Uterus (tissue), 4 donors: ENCODE measurements around the gene GJD2. TPM values are rescaled to one million over a fixed set of nuclear protein-coding genes. Genes with fewer than 3 reads are reported as not detected.

Experiments used
- DNase-seq, 2 donors: peaks; one replicate each; pipeline ENCODE4 v3.0.0-alpha.2; 2019 to 2020
- H3K27ac ChIP-seq, 2 donors: fragments of 200-600 bp; sonication (generic); 1 replicate in 1 of 2; 2 replicates in 1 of 2; pipeline ENCODE4 v1.5.1; 2016 to 2018
- H3K27me3 ChIP-seq, 2 donors: fragments of 200-600 bp; sonication (generic); one replicate each; pipeline ENCODE4 v1.5.1; 2018 to 2019; ENCODE audit warnings: control low read depth in 1 of 2
- H3K36me3 ChIP-seq, 2 donors: fragments of 200-600 bp; sonication (generic); one replicate each; pipeline ENCODE4 v1.5.1; 2019; ENCODE audit warnings: control low read depth in 1 of 2
- H3K4me1 ChIP-seq, 2 donors: fragments of 200-600 bp; sonication (generic); one replicate each; pipeline ENCODE4 v1.5.1; 2018 to 2019; ENCODE audit warnings: control low read depth in 1 of 2
- H3K4me3 ChIP-seq, 2 donors: fragments of 200-600 bp; sonication (generic); 1 replicate in 1 of 2; 2 replicates in 1 of 2; pipeline ENCODE4 v1.5.1; 2018 to 2019; ENCODE audit warnings: mild to moderate bottlenecking in 1 of 2
- H3K9me3 ChIP-seq, 2 donors: fragments of 200-600 bp; sonication (generic); one replicate each; pipeline ENCODE4 v1.5.1; 2019; ENCODE audit warnings: control low read depth in 1 of 2
- CTCF ChIP-seq, 4 experiments: fragments of 200-600 bp in 2 of 4; fragments of 450-650 bp in 2 of 4; sonication (generic) in 2 of 4; IDR thresholded peaks; one replicate each; pipeline ENCODE4 v1.5.1; 2016 to 2019; ENCODE audit warnings: antibody characterized with exemption in 4 of 4, mild to moderate bottlenecking in 2 of 4, moderate library complexity in 1 of 4
- POLR2A ChIP-seq, 2 donors: fragments of 450-650 bp; IDR thresholded peaks; one replicate each; pipeline ENCODE4 v1.6.1; 2016; ENCODE audit warnings: antibody characterized with exemption in 2 of 2, mild to moderate bottlenecking in 1 of 2, moderate library complexity in 1 of 2
- intact Hi-C: fragments of 100-400 bp; cut with DNase I; formaldehyde crosslinking; loops from one replicate; pipeline ENCODE4 v1.15.1; 2023; ENCODE audit warnings: low total_unique reads
- total RNA-seq, 4 donors: library from RNA; depleted of rRNA in 3 of 4; stranded (reverse); fragments of >200 nt in 3 of 4; gene quantifications; one replicate each; pipeline versions ENCODE4 v1.1.0 to v1.2.4, GENCODE V29; 2014 to 2023
- donor health status: DM: yes; HTN: yes; CAD: no.

The GJD2 gene
- total RNA-seq, 4 donors from 2014 or later, result 0.14 TPM; not detected in 3

- Histone ChIP-seq H3K4me3 (no peak overlapping the region), H3K27ac (no peak overlapping the region), H3K4me1 (no peaks in the 10 kb centered on the region), H3K9me3 (no peaks in the 10 kb centered on the region), H3K36me3 (no peaks in the 10 kb centered on the region), H3K27me3 (no peaks in the 10 kb centered on the region)
- no peak for DNase-seq
- intact Hi-C loops, result no loop called here
- TF ChIP-seq POLR2A (IDR thresholded peaks at IDR 0.05), result no peak
- no peak for TF ChIP-seq CTCF (IDR thresholded peaks at IDR 0.05)
Measured at GRCh38 chr15:34793901-34794300, 39.1 kb upstream of the GJD2 start.

- no peak for TF ChIP-seq CTCF (IDR thresholded peaks at IDR 0.05)
- TF ChIP-seq POLR2A (IDR thresholded peaks at IDR 0.05), result no peak
Measured at GRCh38 chr15:34793071-34793470, 38.3 kb upstream of the GJD2 start.

GRCh38 chr15:34791701-34792100 lies 36.9 kb upstream of the GJD2 start:
- TF ChIP-seq CTCF (IDR thresholded peaks at IDR 0.05), result no peak
- no peak for TF ChIP-seq POLR2A (IDR thresholded peaks at IDR 0.05)
- Histone ChIP-seq H3K27me3 (no peaks in the 10 kb centered on the region), H3K9me3 (no peaks in the 10 kb centered on the region), H3K27ac (no peak overlapping the region), H3K4me3 (no peak overlapping the region), H3K36me3 (no peaks in the 10 kb centered on the region), H3K4me1 (no peaks in the 10 kb centered on the region)
- no peak for DNase-seq
- intact Hi-C loops, result no loop called here

More at GRCh38 chr15:34793071-34793470, 38.3 kb upstream of the GJD2 start:
- Histone ChIP-seq H3K27me3 (no peaks in the 10 kb centered on the region), H3K4me3 (no peak overlapping the region), H3K4me1 (no peaks in the 10 kb centered on the region), H3K36me3 (no peaks in the 10 kb centered on the region), H3K9me3 (no peaks in the 10 kb centered on the region), H3K27ac (no peak overlapping the region)
- intact Hi-C loops, result no loop called here
- no peak for DNase-seq

GRCh38 chr15:34790121-34790520 lies 35.3 kb upstream of the GJD2 start:
- Histone ChIP-seq H3K36me3 (no peaks in the 10 kb centered on the region), H3K9me3 (no peaks in the 10 kb centered on the region), H3K4me3 (no peak overlapping the region), H3K27me3 (no peaks in the 10 kb centered on the region), H3K4me1 (no peaks in the 10 kb centered on the region), H3K27ac (no peak overlapping the region)
- TF ChIP-seq POLR2A (IDR thresholded peaks at IDR 0.05) (no peak), CTCF (IDR thresholded peaks at IDR 0.05) (no peak)
- no peak for DNase-seq
- intact Hi-C loops, result no loop called here

- Histone ChIP-seq H3K4me3 (no peak overlapping the region), H3K36me3 (no peaks in the 10 kb centered on the region), H3K4me1 (no peaks in the 10 kb centered on the region), H3K27me3 (no peaks in the 10 kb centered on the region), H3K27ac (no peak overlapping the region), H3K9me3 (no peaks in the 10 kb centered on the region)
- TF ChIP-seq POLR2A (IDR thresholded peaks at IDR 0.05) (no peak), CTCF (IDR thresholded peaks at IDR 0.05) (no peak)
- intact Hi-C loops, result no loop called here
- no peak for DNase-seq
Measured at GRCh38 chr15:34789326-34789725, 34.5 kb upstream of the GJD2 start.
